ENCODE measurements around the gene DET1. TPM values are rescaled to one million over a fixed set of nuclear protein-coding genes. Genes with fewer than 3 reads are reported as not detected.
"Not testable (repeated sequence)": the region's sequence is repeated elsewhere in the genome, so short reads cannot be mapped to it uniquely, and the experiment has no call there.

DET1 gene
- polyA plus RNA-seq, 3 donors, result 14.5 to 18.8 (median 17.8) TPM

DNA sequence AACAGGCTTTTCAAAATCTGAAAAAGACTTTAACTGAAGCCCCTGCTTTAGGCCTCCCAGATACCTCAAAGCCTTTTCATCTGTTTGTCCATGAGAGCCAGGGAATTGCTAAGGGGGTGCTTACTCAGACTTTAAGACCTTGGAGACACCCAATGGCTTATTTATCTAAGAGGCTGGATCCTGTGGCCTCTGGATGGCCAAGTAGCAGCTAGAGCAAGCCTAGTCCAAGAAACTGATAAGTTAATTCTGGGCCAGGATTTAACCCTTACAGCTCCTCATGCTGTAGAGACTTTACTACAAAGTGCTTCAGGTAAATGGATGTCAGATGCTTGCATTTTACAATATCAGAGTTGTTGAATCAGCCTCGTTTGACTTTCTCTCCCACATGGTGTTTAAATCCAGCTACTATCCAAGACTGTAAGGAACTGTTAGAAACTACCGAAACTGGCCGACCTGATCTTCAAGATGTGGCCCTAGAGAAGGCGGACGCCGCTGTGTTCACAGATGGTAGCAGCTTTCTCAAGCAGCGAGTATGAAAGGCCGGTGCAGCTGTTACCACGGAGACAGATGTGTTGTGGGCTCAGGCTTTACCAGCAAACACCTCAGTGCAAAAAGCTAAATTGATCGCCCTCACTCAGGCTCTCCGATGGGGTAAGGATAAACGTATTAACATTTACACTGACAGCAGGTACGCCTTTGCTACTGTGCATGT is 3.3 kb downstream of the DET1 start:
- DNase-seq, result no peak

DNA sequence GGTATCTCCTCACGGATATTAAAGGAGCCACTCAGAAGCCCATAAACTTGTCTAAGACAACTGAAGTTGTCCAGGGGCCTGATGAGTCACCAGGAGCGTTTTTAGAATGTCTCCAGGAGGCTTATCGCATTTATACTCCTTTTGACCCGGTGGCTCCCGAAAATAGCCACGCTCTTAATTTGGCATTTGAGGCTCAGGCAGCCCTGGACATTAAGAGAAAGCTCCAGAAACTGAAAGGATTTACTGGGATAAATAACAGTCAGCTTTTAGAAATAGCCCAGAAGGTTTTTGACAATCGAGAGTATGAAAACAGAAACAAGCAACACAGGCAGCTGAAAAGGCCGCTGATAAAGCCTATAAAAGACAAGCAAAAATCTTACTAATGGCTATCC is 4.1 kb downstream of the DET1 start:
- DNase-seq, result no peak

DNA sequence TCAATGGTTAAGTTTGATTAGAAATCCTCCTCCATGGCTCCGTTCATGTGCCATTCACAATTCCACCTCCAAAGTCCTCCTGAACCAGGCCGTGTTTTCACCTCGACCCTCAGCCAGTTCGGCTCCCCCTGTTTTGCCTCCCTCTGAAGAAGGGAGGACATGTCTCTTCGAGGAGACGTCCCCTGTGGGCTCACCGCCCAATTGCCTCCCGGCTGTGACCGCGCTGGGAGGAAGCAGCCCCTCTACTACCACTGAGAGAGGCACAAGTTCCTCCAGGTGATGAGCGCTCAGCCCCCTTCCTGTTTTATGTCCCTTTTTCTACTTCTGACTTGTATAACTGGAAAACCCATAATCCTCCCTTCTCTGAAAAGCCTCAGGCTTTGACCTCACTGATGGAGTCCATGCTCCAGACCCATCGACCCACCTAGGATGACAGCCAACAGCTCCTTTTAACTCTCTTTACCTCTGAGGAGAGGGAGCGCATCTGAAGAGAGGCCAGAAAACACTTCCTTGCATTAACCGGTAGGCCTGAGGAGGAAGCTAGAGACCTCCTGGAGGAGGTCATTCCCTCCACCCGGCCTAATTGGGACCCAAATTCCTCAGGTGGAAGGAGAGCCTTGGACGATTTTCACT is 4.7 kb downstream of the DET1 start:
- no peak for DNase-seq

DNA sequence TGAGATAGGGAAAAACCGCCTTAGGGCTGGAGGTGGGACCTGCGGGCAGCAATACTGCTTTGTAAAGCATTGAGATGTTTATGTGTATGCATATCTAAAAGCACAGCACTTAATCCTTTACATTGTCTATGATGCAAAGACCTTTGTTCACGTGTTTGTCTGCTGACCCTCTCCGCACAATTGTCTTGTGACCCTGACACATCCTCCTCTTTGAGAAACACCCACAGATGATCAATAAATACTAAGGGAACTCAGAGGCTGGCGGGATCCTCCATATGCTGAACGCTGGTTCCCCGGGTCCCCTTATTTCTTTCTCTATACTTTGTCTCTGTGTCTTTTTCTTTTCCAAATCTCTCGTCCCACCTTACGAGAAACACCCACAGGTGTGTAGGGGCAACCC is 5.4 kb downstream of the DET1 start:
- not testable (repeated sequence) for DNase-seq

DNA sequence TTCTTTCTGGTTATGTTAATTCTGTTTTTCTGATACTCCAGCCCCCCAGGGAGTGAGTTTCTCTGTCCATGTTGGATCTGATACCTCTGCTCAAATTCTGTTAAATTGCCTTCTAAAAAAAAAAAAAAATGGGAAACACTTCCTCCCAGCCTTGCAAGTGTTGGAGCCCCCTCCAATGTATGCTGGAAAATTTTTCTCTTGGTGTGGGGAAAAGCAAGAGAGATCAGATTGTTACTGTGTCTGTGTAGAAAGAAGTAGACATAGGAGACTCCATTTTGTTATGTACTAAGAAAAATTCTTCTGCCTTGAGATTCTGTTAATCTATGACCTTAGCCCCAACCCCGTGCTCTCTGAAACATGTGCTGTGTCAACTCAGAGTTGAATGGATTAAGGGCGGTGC is 6.1 kb downstream of the DET1 start:
- DNase-seq, result not testable (repeated sequence)

DNA sequence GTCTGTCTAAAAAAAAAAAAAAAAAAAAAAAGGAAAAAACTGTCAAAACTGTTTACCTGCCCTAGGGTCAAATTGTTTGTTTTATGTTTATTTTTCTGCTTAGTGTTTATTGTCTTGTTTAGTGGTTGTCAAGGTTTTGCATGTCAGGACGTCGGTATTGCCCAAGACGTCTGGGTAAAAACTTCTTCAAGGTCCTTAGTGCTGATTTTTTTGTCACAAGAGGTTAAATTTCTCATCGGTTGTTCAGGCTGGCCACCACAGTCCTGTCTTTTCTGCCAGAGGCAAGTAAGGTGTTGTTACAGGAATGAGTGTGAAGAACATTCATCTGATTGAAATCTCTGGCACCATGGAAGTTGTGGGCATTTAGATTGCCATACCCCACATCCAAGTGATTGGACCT is 7.0 kb downstream of the DET1 start:
- no peak for DNase-seq

DNA sequence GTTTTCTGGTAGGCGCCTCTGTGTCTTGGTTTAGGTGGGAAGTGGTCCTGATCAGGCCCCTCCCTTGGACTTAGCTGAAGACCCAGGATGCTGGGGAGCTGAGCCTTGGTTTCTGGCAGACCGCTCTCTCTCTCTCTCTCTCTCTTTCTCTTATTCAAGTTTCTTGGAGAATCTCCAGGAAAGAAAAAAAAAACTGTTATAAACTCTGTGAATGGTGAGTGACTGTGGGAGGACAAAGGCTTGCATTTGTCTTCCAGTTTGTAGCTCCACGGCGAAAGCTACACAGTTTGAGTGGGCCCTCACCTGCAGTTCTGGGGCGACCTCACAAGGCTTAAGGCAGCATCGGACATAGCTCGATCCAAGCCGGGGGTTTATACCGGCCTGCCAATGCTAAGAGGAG is 7.5 kb downstream of the DET1 start:
- no peak for DNase-seq

DNA sequence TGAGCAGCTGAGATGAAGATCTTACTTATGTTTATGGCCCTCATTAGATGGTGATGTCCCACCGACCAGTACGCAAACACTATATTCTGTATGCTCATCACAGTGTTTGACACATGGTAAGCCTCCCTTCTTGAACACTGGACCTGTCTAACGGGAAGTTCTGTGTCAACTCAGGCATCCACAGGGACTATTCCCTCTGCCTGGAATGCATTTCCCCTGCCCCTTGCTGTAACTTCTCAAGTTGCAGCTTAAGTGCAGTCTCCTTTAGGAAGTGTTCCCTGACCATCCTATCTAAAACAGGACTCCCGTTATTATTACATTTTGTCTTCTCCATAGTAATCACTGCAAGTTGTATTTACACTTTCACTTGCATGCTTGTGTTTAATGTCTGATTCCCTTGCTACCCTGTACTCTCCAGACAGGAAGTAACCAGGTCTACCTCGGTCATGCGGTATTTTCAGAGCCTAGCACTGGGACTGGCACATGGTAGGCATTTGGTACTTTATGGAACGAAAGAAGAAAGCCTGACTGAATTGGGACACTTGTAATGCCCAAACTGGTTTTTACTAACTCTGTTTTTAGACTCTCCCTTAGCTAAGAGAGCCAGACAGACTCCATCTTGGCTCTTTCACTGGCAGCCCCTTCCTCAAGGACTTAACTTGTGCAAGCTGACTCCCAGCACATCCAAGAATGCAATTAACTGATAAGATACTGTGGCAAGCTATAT is 8.7 kb downstream of the DET1 start:
- DNase-seq, result no peak

DNA sequence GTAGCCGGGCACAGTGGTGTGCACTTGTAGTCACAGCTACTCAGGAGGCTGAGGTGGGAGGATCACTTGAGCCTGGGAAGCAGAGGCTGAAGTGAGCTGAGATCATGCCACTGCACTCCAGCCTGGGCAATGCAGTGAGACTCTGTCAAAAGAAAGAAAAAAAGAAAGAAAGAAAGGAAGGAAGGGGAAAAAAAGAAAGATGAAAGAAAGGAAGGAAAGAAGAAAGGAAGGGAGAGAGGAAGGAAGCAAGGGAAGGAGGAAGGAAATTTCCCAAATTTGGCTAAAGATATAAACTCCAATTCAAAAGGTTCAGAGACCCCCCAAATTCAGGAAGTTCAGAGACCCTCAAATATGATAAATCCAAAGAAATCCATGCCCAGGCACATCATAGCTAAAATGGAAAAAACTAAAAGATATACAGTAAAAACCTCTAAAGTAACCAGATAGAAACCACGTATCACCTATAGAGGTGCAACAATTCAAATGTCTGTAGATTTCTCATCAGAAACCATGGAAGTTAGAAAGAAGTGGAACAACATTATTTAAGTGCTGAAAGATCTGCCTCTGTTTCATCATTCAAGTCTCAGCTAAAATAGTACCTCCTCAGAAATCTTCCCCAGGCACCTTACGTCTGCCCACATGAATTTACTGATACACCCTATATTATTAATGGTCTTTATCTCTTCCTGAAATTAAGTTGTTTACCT is 10.7 kb downstream of the DET1 start:
- no peak for DNase-seq

DNA sequence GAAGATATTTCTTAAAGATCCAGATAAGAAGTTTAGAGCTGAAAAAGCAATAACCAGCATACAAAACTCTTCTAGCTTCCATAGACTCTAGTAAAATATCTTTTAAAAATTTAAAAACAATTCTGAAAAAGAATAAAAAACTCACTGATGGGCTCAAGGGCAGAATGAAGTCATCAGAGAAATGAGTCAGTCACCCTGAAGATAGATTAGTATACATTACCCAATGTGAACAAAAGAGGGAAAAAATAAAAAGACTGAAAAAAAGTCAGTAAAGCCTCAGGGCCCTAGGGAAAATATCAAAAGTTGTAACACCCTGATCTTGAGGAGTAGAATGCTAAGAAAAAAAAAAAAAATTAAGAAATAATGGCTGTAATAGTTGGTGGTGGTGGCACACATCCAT is 11.4 kb downstream of the DET1 start:
- no peak for DNase-seq

DNA sequence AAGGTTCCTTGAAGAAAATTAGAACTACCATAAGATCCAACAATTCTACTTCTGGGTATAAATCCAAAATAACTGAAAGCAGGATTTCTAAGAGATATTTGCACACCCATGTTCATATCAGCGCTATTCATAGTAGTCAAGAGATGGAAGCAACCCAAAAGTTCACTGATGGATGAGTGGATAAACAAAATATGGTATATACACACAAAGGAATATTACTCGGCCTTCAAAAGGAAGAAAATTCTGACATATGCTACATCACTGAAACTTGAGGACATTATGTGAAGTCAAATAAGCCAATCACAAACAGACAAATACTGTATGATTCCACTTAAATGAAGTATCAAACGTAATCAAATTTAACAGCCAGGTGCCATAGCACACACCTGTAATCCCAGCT is 13.1 kb downstream of the DET1 start:
- no peak for DNase-seq

DNA sequence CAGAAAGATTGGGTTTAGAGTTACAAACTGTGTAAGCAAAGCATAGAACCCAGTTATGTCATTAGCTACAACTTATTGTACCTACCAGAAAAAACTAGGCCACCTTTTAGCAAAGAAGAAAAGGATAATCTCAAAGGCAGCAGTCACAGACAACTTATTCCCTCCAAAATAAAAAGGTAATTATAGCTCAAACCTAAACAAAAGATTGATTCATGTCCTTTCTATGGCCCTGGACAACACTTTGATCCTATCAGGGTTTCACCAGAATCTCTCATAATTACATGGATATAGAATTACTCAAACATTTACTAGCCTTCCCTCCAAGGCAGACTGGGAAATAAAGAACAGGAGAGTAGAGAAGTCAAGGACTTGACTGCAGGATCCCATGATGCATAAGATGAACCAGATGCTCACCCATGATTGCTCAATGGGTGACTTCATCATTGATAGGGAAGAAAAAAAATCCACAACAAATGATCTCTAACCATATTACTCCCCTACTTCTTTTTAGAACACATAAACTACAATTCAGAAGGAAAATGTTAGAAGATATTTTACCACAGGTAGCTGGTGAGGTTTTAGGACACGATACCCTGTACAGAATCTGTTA is 17.4 kb downstream of the DET1 start:
- DNase-seq, result no peak

DNA sequence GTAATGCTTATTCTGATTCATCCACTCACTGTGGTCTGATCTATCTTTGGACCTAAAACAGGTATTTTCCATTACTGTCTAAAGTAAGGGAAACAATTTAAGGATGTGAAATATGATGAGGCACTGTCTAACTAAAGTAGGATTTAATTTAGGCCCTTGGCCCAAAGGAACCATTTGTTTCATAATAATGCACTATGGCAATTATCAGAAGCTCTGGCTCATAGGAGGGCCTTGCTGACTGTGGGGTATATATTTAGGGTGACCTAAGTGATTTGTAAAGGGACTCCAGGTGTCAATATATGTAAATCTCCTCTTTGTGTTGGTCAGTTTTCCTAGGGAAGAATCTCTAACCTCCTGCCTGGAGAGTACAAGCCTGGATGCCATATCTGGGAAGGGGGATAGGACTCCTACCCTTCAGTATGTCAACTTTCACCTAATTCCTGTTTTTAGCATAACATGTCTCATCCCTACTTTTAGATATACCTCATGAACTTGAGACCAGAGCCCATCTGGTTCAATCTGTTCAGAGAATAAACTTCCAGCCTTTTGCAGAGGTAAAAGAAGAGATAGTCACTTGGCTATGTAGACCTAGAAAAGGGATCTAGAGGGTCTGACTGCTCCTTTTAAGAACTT is 20.1 kb downstream of the DET1 start:
- no peak for DNase-seq

DNA sequence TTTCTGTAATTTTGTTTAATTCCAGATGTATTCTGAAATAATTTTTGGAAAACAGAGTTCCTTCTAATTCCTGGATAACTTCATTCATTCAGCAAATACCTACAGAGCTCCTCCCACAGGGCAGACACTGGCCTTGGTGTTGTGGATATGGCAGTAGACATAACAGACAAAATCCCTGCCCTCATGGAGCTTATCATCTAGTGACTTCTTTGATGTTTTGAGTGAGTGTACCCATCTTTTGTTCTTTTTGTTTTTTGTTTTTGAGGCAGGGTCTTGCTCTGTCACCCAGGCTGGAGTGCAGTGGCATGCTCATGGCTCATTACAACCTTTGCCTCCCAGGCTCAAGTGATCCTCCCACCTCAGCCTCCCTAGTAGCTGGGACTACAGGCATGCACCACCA is 21.1 kb downstream of the DET1 start:
- DNase-seq, result no peak

DNA sequence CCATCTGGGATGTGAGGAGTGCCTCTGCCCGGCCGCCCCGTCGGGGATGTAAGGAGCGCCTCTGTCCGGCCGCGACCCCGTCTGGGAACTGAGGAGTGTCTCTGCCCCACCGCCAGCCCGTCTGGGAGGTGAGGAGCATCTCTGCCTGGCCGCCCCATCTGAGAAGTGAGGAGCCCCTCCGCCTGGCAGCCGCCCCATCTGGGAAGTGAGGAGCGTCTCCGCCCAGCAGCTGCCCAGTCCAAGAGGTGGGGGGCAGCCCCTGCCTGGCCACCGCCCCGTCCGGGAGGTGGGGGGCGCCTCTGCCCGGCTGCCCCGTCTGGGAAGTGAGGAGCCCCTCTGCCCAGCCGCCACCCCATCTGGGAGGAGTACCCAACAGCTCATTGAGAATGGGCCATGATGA is 22.4 kb downstream of the DET1 start:
- not testable (repeated sequence) for DNase-seq

DNA sequence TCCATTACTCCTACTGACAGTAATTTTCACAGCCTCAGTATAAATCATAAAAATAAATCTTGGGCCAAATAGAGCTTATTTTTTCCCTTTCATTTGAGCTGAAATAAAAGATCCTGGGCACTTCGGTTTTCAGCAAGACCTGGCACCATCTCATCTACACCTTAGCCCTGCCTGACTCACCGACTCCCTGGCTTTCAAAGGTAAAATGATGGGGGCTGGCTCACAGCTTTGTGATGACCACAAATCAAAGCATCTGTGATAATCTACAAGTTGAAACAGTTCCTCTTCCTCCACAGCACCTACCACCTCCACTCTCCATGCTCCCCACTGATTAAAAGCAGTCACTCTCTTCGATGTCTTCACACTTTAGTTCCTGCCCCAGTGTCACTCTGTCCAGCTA is 27.6 kb downstream of the DET1 start:
- DNase-seq, result no peak

DNA sequence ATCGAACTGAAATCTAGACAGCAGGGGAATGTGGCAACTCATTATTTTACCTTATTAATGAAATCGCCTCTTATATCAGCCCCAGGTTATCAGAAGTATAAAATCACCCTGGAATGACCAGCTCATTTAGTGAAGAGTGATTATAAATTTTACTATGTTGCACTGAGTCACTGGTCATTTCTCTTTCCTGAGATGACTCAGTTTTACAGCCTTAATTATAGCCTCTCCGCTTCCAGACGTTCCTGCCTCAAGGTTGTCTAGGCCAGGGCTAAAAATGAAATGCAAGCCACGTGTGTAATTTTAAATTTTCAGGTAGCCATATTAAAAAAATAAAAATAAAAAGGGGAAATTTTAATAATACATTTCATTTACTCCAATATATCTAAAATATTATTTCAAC is 33.3 kb downstream of the DET1 start:
- DNase-seq, result no peak

DNA sequence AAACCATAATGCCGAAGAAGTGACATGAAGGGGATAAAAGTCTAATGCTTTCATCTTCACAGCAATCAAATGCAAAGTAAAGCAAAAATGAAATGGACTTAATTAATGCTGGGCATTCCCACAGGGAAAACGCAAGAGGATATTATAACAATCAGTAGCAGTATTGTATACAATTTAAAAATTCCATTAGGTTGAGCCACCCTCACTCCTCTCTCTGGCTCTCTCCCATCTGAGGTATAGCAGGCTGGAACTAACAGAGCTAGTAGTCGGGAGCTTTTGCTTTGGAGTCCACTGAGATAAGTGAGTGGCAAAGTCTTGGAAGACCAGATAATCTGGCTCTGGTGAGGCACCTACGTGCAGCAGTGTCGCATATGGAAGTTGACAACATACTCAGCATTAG is 33.9 kb downstream of the DET1 start:
- DNase-seq, result no peak

DNA sequence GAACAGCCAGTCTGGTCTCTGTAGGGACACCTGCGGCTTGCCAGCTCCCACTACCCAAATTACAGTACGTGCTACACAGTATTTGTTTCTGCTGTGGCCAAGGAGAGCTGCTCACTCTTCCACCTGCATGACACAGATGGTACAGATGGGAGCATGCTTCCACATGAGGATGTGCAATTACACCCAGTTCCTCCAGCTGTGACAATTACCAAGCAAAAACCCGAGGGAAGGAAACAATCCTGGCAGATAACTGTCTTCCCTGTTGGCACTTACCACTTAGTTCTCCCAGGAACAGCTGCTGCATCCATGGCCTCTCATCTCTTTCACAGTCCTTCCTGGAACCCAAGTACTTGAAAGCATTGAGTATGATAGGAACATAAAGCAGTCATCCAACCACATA is 34.4 kb downstream of the DET1 start:
- DNase-seq, result no peak

DNA sequence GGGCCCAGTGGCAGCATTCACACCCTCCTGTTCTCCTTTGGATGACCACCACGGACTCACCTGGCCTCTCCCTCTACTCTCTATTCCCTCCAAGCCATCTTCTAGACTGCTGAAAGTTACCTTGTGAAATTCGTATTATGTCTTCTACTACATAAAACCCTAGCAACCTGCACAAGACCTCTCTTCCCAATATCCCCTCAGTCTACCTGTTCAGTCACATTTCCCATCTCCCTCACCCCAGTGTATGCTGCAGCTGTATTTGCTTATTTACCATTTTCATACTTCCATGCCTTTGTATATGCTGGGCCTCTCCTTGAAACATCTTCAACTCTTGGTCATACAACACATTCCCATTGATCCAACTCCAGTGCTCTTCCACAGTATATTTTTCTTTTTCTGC is 35.3 kb downstream of the DET1 start:
- DNase-seq, result no peak

DNA sequence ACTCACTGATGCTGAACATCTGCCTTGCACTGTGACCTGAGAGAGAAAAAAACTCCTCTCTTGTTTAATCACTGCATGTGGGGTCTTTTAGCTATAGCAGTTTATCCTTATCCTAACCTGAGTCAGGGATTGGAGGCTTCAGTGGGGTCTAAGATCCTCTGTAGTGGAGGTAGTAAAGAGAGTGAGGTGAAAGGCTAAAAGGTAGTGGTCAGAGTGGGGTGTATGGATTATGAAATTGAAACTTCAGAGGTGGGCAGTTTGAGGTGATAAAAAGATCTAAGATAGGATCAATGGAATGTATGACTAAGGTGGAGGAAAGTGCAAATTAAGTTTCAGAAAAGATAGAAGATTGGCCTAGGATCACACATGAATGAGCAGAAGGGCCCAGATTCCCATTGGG is 36.5 kb downstream of the DET1 start:
- no peak for DNase-seq

DNA sequence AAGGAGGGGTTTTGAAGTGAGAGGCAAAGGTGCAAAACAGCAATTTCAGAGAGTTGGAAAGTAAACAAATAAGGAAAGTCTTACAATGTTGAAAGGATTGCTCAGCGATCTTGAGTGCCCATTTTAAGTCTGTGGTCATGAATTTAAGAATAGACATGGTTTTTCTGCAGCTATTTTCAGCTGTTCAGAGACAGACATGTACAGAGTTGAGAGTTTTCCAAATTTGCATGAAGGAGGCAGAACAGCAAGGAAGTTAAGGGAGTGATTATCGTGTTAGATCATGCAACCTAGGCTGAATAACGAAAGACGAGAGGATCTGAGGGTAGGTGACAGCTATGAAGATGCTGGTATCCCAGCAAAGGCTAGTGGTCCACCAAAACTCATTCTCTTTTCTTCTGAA is 37.2 kb downstream of the DET1 start:
- DNase-seq, result no peak

All from renal pelvis (tissue), 4 donors.